Measurements from ENCODE around the gene NUDT13.
A peak's percentile ranks its signal among the peaks of the same experiment; 100 is the strongest.
"Not testable (repeated sequence)": the region's sequence is repeated elsewhere in the genome, so short reads cannot be mapped to it uniquely, and the experiment has no call there.

The NUDT13 gene

GRCh38 chr10:73106301-73106700 is 4.0 kb upstream of the NUDT13 start:
- no peak for DNase-seq

- DNase-seq: not testable (repeated sequence)
Measured at GRCh38 chr10:73109248-73109652, 1.0 kb upstream of the NUDT13 start.

- DNase-seq: not testable (repeated sequence)
Measured at GRCh38 chr10:73112032-73112431, 1.8 kb downstream of the NUDT13 start.

GRCh38 chr10:73113551-73113950 is 3.3 kb downstream of the NUDT13 start:
- DNase-seq: no peak

- DNase-seq: no peak
Measured at GRCh38 chr10:73116017-73116416, 5.8 kb downstream of the NUDT13 start.

- DNase-seq: no peak
Measured at GRCh38 chr10:73117976-73118743, 7.9 kb downstream of the NUDT13 start.

GRCh38 chr10:73119457-73119856 is 9.2 kb downstream of the NUDT13 start:
- no peak for DNase-seq

GRCh38 chr10:73119952-73120351 is 9.7 kb downstream of the NUDT13 start:
- no peak for DNase-seq

- no peak for DNase-seq
Measured at GRCh38 chr10:73126343-73126742, 16.1 kb downstream of the NUDT13 start.

GRCh38 chr10:73131301-73131700 is 21.0 kb downstream of the NUDT13 start:
- DNase-seq: no peak

GRCh38 chr10:73131913-73132686 is 21.8 kb downstream of the NUDT13 start:
- no peak for DNase-seq

GRCh38 chr10:73134727-73135126 is 24.5 kb downstream of the NUDT13 start:
- DNase-seq: no peak

- no peak for DNase-seq
Measured at GRCh38 chr10:73136627-73137026, 26.4 kb downstream of the NUDT13 start.

- no peak for DNase-seq
Measured at GRCh38 chr10:73139251-73139650, 29.0 kb downstream of the NUDT13 start.

GRCh38 chr10:73141603-73142002 is 31.3 kb downstream of the NUDT13 start:
- no peak for DNase-seq

- DNase-seq: not testable (repeated sequence)
Measured at GRCh38 chr10:73150633-73151413, 40.6 kb downstream of the NUDT13 start.

GRCh38 chr10:73152009-73152408 is 41.8 kb downstream of the NUDT13 start:
- no peak for DNase-seq

- no peak for DNase-seq
Measured at GRCh38 chr10:73156054-73156453, 45.8 kb downstream of the NUDT13 start.

- peak; percentile 54 for DNase-seq
Measured at GRCh38 chr10:73159038-73159648, 48.9 kb downstream of the NUDT13 start.

- DNase-seq: no peak
Measured at GRCh38 chr10:73161079-73161478, 50.8 kb downstream of the NUDT13 start.

- DNase-seq: no peak
Measured at GRCh38 chr10:73161662-73162061, 51.4 kb downstream of the NUDT13 start.

GRCh38 chr10:73163096-73163495 is 52.8 kb downstream of the NUDT13 start:
- DNase-seq: no peak

GRCh38 chr10:73166972-73167371 is 56.7 kb downstream of the NUDT13 start:
- no peak for DNase-seq
